Activated T-cell treated with anti-CD3 and anti-CD28 coated beads for 48 hours (primary cell): ENCODE results near the gene ATP10A.
"Not testable (repeated sequence)": the region's sequence is repeated elsewhere in the genome, so short reads cannot be mapped to it uniquely, and the experiment has no call there.

ENCODE experiments used
- DNase-seq: peaks from one replicate; pipeline ENCODE4 v3.0.0-alpha.2; 2020; ENCODE audit warnings: low read depth

The ATP10A gene

GRCh38 chr15:25856059-25856458 lies 7.1 kb downstream of the ATP10A start:
- DNase-seq = not testable (repeated sequence)

GRCh38 chr15:25852661-25853524 lies 10.2 kb downstream of the ATP10A start:
- DNase-seq = no peak

GRCh38 chr15:25852027-25852426 lies 11.1 kb downstream of the ATP10A start:
- no peak for DNase-seq

- DNase-seq = peak; percentile 63
Measured at GRCh38 chr15:25850154-25851111, 12.7 kb downstream of the ATP10A start.

- no peak for DNase-seq
Measured at GRCh38 chr15:25849157-25849921, 13.8 kb downstream of the ATP10A start.

- no peak for DNase-seq
Measured at GRCh38 chr15:25848784-25849156, 14.4 kb downstream of the ATP10A start.

GRCh38 chr15:25848325-25848724 lies 14.8 kb downstream of the ATP10A start:
- DNase-seq = no peak

GRCh38 chr15:25847051-25847450 lies 16.1 kb downstream of the ATP10A start:
- no peak for DNase-seq

- peak; percentile 50 for DNase-seq
Measured at GRCh38 chr15:25846377-25846776, 16.8 kb downstream of the ATP10A start.

GRCh38 chr15:25844981-25845680 lies 18.0 kb downstream of the ATP10A start:
- DNase-seq = no peak

- DNase-seq = no peak
Measured at GRCh38 chr15:25844542-25844941, 18.6 kb downstream of the ATP10A start.

- DNase-seq = no peak
Measured at GRCh38 chr15:25844076-25844475, 19.1 kb downstream of the ATP10A start.

GRCh38 chr15:25839638-25840156 lies 23.4 kb downstream of the ATP10A start:
- DNase-seq = no peak

- DNase-seq = no peak
Measured at GRCh38 chr15:25838871-25839195, 24.3 kb downstream of the ATP10A start.

- no peak for DNase-seq
Measured at GRCh38 chr15:25838191-25838870, 24.8 kb downstream of the ATP10A start.

- no peak for DNase-seq
Measured at GRCh38 chr15:25832158-25832557, 31.0 kb downstream of the ATP10A start.

- no peak for DNase-seq
Measured at GRCh38 chr15:25830844-25831451, 32.2 kb downstream of the ATP10A start.

- no peak for DNase-seq
Measured at GRCh38 chr15:25829073-25829472, 34.1 kb downstream of the ATP10A start.

- no peak for DNase-seq
Measured at GRCh38 chr15:25825207-25825606, 37.9 kb downstream of the ATP10A start.

GRCh38 chr15:25824618-25825017 lies 38.5 kb downstream of the ATP10A start:
- no peak for DNase-seq
